Right renal cortex interstitium (tissue), 3 donors: ENCODE data around the gene LINGO3. TPM values are rescaled to one million over a fixed set of nuclear protein-coding genes. Genes with fewer than 3 reads are reported as not detected.

Source experiments
- DNase-seq, 3 donors: peaks; one replicate each; pipeline ENCODE4 v3.0.0-alpha.2; 2013; ENCODE audit warnings: low read depth in 3 of 3, low spot score in 2 of 3
- polyA plus RNA-seq, 3 donors: library from polyadenylated mRNA; unstranded; fragments of 120-200 nt; gene quantifications; one replicate each; pipeline ENCODE4 v1.2.1, GENCODE V29; 2013; ENCODE audit not compliant: insufficient read length in 3 of 3

LINGO3 gene
- polyA plus RNA-seq, 3 donors: 0.06 TPM; not detected in 2

DNA sequence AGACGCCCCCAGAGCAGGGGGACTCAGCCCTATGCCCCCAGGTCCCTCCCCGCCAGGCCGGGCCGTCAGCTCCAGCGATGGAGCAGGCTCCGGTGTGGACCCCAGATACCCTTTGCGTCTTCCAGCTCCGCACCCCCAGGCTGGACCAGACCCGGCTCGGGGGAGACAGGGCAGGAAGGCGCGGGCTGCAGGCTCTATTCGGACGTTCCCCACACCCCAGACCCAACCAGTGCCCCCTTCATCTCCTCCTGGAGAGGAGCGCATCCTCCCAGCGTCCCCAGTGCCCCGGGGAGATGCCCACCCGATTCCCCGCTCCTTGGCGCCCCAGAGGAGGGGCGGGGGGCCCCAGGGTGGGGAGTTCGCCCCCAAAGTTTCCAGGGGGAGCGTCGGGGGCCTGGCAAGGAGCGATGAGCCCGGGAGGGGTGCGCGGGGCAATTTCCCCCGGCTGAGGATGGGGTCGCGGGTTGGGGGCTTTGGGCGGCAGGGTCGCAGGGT, 389 bp downstream of the LINGO3 start:
- no peak for DNase-seq

DNA sequence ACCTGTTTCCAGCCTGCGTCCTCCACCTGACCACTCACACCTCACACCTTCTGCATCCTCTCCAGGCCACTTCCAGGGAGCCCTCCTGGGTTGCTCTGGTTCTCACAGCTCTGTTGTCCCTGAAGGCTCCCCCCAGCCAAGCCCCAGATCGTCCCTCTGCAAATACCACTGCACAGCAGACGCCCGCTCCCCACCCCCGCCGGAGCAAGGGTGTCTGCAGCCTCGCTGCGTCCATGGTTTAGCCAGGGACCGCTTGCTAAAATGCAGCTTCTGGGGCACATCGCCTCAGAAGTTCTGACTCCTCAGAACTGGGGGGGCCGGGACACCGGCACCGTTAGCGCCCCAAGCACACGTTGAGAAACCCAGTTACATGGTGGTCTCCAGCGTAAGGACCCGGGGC, 983 bp downstream of the LINGO3 start:
- no peak for DNase-seq

DNA sequence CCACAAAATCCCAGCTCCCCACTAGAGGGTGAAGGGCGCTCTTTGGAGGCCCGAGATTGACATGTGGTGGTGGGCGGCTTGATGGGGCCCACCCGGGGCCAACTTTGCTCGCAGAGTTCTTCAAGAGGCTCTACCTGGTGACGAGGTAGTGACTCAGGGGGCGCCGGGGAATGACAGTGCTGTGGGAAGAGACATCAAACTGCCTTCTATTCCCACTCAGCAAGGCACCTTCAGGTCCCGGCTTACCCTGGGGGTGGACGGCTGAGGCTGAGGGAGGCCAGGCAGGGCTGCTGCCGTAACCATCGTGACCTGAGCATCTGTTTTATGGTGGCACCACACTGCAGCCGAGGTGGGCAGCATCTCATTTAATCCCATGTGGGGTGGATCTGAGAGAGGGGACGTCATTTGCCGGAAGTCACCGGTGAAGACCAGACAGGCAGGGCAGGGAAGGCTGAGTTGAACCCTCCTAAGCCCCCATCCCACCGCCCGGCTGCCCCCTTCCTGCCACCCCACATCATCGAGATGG, 1.6 kb downstream of the LINGO3 start:
- DNase-seq: no peak

DNA sequence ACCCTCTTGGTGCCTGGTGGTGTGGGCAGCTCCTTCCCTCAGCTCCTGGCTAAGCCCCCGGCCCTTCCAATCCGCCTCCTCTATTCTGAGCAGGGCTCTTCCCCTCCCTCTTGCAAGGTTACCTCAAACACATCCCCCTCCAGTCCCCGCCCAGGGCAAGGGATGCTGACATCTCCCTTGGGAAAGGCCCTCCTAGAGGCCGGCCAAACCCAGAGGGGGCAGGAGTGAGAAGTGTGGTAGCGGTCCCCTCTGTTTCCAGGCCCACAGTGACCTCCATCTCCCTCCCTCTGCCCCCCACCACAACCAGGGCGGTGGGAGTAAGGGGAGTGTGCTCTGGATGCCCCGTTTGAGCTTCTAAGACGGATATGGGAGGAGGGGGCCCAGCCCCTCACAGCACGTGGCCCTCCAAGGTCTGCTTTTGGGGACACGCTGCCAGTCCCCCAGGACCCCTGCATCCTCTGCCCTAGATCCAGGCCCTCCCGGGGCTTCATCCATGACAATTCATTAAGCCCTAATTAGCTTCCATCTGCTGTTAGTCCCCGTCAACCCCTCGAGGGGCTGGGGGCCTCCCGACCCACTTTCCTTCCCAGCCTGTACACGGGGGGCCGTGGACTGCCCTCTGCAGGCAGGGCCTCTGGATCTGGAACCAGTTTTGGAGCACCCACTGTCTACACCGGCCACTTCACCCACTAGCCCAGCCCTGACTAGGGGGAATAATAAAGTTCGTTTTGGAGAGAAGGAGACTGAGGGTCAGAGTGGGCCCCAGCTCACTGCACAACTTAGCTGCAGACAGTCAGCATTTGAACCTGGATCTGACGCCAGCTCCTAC, 2.3 kb downstream of the LINGO3 start:
- DNase-seq: no peak

DNA sequence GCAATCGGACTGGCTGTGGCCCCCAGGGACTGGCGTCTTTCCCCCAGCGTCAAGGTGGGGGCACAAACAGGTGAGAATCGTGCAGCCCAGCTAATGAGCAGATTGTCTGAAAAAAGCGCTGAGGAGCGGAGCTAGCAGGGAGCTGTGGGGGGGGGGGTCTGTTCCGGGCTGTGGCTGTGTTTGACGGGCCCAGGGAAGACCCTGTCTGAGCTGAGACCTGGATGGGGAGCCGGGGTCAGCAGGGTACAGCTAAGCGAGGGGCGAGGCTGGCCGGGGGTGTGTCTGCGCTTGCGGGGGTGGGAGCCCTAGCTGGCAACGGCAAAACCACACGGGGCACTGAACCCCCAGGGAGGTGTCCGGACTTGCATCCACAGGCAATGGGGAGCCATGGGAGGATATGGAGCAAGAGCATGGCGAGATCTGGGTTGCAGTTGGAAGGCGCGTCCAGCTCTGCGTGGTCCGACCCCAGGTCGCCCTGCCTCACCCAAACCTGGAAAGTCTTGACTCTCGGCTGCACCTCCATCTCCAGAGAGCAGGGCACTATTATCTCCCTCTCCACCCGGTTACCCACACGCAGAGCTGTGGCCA, 4.6 kb downstream of the LINGO3 start:
- no peak for DNase-seq

DNA sequence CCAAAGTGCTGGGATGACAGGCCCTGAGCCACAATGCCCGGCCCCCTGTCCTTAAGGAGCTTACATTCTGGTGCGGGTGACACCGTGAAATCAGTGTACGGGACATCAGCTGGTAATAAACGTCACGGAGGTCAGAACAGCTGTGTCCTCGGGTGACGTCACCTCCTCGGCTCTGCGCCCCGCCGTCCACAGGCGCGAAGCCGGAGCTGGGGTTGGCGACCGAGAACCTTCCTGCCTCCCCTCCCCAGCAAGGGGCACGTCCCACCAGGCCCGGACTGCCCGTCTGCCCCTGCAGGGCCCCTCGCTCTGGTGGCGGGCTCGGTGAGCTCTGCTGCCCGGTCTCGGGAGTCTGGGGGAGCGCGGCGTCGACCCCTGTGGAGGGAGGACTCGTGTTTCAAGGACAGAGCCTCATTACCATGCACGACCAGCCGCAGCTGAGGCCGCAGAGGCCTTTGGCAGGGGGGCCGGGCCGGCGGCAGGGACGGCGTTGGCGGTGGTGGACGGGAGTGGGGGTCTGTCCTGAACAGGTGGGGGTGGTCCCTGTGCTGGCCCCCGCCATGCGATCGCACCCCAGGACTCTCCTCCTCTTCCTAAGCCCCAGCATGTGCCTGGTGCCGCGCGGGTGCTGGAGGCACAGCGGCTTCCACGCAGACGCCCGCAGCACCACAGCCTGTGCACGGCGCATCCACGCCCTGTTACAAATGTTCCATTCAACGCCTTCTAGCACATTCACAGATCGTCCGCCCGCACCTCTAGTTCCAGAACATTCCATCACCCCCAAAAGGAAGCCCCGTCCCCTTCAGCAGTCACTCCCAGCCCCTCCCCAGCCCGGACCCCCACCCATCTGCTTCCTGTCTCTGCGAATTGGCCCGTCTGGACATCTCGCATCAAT, 5.4 kb downstream of the LINGO3 start:
- no peak for DNase-seq

DNA sequence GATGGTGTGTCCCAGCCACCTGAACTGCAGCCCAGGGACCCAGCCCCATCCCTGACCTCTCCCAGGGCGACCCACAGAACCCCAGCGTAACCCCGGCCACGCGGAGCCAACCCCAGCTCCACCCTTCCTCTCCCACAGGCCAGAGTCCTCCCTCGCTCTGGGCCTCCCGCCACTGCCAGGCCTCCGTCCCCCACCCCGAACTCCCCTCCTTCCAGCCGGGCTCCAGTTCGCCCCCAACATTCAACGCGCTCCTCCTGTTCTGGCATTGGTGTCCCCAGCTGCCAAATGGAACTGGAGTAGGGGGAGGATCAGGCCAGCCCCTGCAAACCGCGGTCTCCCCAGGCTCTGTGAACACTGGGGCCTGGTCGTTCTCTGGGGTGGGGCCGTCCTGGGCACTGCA, 7.4 kb downstream of the LINGO3 start:
- no peak for DNase-seq

DNA sequence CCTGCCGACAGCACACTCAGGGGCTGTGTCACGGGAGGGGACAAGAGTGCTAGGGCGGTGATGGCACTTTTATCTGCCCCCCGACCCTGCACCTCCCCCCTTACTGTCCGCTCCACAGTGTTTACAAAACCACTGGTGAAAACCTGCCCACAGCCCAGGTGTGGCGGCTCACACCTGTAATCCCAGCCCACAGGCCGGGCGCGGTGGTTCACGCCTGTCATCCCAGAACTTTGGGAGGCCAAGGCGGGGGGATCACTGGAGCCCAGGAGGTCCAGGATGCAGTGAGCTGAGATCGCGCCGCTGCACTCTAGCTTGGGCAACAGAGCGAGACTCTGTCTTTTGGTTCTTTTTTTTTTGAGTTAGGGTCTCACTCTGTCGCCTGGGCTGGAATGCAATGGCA, 11.8 kb downstream of the LINGO3 start:
- no peak for DNase-seq

DNA sequence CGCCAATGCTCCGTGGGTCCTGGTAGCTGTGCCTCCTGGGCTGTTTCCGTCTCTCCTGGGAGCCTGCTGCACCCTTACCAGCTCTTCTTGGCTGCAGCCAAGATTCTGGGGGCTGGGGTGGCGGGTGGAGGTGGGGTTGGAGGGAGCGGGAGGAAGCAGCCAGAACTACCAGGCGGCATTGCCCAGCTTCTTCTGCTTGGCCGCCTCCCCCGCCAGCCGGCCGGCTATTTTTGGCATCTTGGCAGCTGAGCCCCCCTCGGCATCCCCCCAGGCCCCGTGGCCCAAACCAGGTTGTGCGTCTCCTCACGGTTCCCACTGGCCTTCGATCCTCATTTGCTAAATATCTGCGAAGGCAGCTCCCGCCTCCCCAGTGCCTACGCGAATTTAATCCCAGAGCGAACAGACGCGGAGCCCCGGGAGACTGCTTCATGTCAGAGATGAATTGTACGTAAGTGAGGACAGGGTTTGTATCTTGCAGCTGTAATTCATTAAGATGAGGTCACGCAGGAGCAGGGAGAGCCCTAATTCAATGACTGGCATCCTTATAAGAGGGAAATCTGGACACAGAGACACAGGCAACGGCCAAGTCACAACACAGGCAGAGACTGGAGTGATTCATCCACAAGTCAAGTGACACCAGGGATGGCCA, 13.1 kb downstream of the LINGO3 start:
- no peak for DNase-seq

DNA sequence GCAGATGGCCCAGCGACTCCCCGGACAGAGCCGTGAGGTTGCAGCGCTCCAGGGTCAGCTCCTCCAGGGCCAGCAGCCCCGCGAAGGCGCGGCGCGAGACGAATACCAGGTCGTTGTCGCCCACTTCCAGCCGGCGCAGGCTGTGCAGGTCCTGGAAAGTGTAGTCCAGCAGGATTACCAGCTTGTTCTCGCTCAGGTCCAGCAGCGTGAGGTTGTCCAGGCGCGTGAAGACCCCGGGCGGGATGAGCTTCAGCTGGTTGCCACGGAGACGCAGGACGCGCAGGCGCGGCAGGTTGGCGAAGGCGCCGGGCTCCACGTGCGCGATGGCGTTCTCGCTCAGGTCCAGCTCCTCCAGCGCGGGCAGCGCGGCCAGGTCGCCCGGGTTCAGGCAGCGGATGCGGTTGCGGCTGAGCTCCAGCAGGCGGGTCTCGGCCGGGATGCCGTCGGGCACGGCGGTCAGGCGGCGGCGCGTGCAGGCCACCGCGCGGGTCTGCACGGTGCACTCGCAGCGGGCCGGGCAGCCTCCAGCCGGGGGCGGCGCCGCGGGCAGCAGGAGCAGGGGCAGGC, 16.7 kb downstream of the LINGO3 start:
- no peak for DNase-seq

DNA sequence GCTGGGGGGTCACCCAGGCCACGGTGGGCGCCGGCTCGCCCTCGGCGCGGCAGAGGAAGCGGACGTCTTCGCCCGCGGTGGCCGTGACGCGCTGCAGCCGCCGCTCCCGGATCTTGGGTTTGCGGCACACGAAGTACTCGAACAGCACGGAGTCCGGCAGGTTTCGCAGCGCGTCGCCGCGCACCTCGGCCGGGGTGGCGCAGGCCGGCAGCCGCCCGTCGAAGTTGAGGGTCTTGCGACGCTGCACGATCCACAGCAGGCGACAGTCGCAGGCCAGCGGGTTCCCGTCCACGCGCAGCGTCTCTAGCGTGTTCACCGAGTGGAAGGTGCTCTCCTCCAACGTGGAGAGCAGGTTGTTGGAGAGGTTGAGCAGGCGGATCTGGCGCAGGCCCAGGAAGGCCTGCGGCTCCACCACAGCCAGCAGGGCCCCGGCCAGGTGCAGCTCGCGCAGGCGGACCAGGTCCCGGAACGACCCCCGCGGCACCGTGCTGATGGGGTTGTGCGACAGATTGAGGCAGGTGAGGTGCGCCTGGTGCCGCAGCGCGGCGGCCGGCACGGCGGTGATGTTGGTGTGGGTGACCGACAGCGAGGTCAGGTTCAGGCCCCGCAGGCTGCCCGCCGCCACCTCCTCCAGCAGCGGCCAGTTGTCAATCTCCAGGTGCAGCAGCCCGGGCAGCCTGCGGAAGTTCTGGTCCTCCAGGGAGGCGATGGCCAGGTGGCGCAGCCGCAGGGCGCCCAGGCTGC, 17.3 kb downstream of the LINGO3 start:
- no peak for DNase-seq

DNA sequence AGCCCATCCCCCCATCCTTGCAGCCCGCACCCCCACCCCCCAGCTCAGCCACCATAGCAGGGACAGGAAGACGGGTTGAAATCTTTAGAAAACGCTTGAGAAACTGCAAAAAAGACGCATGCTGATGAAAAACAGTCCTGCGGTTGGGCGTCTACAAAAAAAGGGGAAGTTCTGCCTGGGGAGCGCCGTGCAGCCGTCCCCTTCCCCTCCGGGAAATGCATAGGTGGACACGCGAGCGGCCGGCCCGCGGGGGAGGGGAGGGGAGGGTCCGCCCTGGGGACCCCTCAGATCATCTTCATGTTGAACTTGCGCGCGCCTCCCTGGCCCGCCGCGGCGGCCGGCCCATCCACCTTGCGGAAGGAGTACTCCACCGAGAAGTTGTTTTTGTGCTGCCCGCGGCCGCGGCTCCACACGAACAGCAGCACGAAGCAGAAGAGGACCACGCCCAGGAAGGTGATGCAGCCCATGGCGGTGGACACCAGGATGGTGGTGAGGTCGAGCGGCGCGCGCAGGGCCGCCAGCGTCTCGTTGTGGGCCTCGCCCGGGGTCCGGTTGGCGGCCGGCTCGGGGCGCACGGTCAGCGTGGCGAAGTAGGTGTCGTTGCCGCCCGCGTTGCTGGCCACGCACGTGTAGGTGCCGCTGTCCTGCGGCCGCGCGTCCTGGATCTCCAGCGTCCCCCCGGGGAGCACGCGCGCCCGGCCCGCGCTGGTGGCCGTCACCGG, 18.1 kb downstream of the LINGO3 start:
- no peak for DNase-seq

DNA sequence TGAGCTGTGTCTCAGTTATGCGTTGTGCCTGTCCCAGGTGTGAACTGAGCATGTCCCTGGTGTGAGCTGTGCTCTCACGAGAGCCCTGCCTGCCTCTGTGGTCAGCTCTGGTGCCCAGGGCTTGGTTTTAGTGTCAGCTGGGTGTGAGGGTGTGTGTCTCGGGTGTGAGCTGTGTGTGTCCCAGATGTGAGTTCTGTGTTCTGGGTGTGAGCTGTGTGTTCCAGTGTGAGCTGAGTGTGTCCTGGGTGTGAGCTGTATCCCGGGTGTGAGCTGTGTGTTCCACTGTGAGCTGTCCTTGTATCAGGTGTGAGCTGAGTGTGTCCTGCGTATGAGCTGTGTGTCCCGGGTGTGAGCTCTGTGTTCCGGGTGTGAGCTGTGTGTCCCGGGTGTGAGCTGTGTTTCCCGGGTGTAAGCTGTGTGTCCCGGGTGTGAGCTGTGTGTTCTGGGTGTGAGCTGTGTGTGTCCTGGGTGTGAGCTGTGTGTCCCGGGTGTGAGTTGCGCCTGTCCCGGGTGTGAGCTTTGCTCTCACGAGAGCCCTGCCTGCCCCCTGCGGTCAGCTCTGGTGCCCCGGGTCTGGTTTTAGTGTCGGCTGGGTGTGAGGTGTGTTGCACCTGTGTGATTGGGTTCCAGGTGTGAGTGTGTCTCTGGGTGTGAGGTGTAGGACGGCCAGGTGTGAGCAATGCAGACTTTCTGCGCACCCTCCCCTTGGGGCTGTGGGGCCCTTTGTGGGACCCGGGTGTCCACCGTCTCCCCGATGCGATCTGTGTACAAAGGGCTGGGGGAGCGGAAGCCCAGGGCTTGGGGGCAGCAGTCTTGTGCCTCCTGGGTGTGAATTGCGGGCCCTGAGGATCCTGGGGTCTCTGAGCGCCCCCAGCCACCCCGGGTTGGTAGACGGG, 18.9 kb downstream of the LINGO3 start:
- no peak for DNase-seq

DNA sequence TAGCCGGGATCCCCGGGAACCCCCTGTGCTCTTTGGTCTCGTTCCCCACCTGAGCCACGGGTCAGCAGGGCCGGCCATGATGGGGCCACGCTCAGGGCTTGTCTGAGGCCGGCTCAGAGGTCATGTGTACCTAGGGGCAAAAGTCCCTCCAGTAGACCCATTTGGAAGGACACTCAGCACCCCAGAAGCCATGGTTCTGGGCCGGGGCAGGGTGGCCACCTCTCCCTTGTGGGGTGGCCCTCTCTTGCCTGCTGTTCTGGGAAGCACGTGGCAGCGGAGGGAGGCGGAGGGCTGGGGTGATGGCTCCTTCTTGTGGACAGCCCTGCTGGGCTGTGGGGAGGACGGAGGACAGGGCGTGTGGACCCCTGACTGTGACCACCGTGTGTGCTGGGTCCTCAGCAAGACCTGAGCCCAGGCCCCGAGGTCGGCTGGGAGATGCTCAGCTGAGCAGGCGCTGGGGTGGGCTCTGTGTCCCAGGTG, 19.6 kb downstream of the LINGO3 start:
- no peak for DNase-seq

DNA sequence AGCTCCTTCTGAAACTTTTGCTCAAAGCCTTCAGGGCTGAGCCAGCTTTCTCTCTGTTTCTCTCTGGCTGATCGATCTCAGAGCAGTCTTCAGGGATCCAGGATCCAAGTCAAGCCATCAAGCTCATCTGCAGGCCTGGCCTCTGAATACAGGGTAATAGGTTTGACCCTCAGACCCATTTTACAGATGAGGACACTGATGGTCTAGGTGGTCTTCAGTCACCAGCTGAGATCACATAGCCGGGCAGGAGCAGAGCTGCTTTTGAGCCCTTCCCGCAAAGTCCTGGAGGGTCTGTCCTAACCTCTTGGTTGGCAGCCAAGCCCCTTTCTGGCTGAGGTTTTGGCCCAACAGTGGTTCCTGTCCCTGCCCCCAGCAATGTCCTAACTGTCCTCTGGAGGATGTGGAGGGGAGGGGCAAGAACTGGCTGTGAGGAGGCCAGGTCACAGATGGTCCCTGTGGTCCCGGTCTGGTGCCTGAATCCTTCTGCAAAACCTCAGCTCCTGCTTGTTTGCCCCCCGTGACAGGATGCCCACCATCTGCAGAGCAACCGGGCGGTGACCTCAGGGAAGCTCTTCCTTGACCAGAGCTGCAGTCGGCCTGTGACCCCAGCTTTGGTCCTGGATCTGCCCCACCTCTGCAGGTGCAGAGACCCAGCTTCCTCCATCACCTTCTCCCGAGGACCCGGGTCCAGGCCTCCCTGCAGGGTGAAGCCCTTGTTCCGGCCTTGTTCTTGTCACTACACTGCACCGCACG, 20.2 kb downstream of the LINGO3 start:
- DNase-seq: no peak

DNA sequence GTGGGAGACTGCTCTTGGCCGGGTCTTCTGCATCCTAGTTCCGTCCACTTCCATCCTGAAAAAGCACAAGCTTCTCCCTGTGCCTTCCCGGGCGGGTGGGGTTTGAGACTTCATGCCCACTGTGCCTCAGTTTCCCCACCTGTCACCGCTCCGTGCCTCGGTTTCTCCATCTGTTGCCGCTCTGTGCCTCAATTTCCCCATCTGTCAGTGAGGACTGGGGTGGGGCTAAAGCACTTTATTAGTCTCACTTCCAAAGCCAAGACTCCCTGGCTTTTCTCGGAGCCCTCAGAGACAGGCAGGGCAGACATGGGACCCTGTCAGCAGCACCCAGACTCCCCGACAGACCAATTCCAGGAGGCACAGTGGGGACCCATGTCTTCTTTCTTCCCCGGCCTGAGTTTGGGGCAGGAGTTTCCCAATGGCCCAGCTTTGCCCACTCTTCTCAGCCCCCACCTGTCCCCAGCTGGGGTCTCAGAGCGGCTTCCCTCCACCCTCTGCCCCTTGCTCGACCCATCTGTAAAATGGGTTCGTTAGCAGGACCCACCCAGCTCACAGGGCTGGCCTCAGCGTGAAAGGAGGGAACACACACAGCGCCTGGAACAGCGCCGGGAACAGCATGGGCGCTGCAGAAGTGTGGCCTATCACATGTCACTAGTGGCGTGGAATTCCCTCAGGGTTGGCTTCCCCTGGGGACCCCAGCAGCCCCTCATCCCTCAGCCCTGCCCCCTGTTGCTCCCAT, 21.4 kb downstream of the LINGO3 start:
- DNase-seq: no peak
